K562 (cell line): ENCODE measurements around the gene MINDY4. TPM values are rescaled to one million over a fixed set of nuclear protein-coding genes. Genes with fewer than 3 reads are reported as not detected.

Source experiments
- ATF7 ChIP-seq: fragments of 450-650 bp; IDR thresholded peaks from 2 replicates; pipeline ENCODE4 v1.7.1; 2014; ENCODE audit warnings: mild to moderate bottlenecking, moderate library complexity
- C11orf30 ChIP-seq: fragments of 450-650 bp; IDR thresholded peaks from 2 replicates; pipeline ENCODE4 v1.6.1; 2016; ENCODE audit warnings: low read depth, mild to moderate bottlenecking
- CBX1 ChIP-seq: sonication (generic); IDR thresholded peaks from 2 replicates; pipeline ENCODE4 v1.6.1; 2016; ENCODE audit warnings: antibody characterized with exemption, low read depth, mild to moderate bottlenecking
- EP300 ChIP-seq: IDR thresholded peaks from 2 replicates; pipeline ENCODE4 v1.6.1; 2012; ENCODE audit warnings: low read length, improper control_type of control experiment
- ESRRA ChIP-seq: fragments of 450-650 bp; IDR thresholded peaks from 2 replicates; pipeline ENCODE4 v1.6.1; 2014; ENCODE audit warnings: low read depth, mild to moderate bottlenecking, moderate library complexity, borderline replicate concordance
- ETV6 ChIP-seq, 3 experiments: fragments of 150-350 bp in 1 of 3; sonication (generic) in 1 of 3; formaldehyde crosslinking in 1 of 3; IDR thresholded peaks; 2 replicates each; pipeline versions ENCODE4 v1.6.1 to v1.8.0; 2014 to 2022; ENCODE audit warnings: borderline replicate concordance in 2 of 3, low read depth in 2 of 3, antibody characterized with exemption in 1 of 3, low read length in 1 of 3, mild to moderate bottlenecking in 1 of 3, missing genetic modification reagents in 1 of 3
- FOXJ2 ChIP-seq: fragments of 200-800 bp; sonication (Bioruptor generic); IDR thresholded peaks from 2 replicates; pipeline ENCODE4 v1.6.1; 2016; ENCODE audit warnings: missing genetic modification characterization, missing compliant biosample characterization
- HCFC1 ChIP-seq: IDR thresholded peaks from 2 replicates; pipeline ENCODE4 v1.6.1; 2012; ENCODE audit warnings: low read depth, low read length, improper control_type of control experiment
- JUN ChIP-seq, 2 experiments: sonication (generic) in 1 of 2; formaldehyde crosslinking in 1 of 2; IDR thresholded peaks; 2 replicates each; pipeline versions ENCODE4 v1.6.1 to v1.8.0; 2012 to 2022; ENCODE audit warnings: borderline replicate concordance in 2 of 2, mild to moderate bottlenecking in 2 of 2, improper control_type of control experiment in 1 of 2, low read depth in 1 of 2, low read length in 1 of 2, missing genetic modification reagents in 1 of 2
- JUND ChIP-seq, 2 experiments: IDR thresholded peaks; 2 replicates in 1 of 2; 3 replicates in 1 of 2; pipeline ENCODE4 v1.6.1; 2011; ENCODE audit warnings: borderline replicate concordance in 2 of 2, low read depth in 2 of 2, low read length in 2 of 2, improper control_type of control experiment in 1 of 2, missing biosample characterization in 1 of 2, missing genetic modification characterization in 1 of 2, missing genetic modification reagents in 1 of 2
- KDM2B ChIP-seq: fragments of 250-450 bp; sonication (Bioruptor Pico); IDR thresholded peaks from 2 replicates; pipeline ENCODE4 v1.8.0; 2021; ENCODE audit warnings: mild to moderate bottlenecking, moderate library complexity
- LARP7 ChIP-seq: fragments of 450-650 bp; IDR thresholded peaks from 2 replicates; pipeline ENCODE4 v1.6.1; 2016
- MTA3 ChIP-seq: fragments of 450-650 bp; formaldehyde crosslinking; IDR thresholded peaks from 2 replicates; pipeline ENCODE4 v1.6.1; 2017; ENCODE audit warnings: mild to moderate bottlenecking, borderline replicate concordance
- U2AF2 ChIP-seq: fragments of 200-400 bp; formaldehyde crosslinking; optimal IDR thresholded peaks from 2 replicates; pipeline ENCODE3; 2017; ENCODE audit warnings: low read depth, mild to moderate bottlenecking, low read length
- ZNF239 ChIP-seq: fragments of 250-450 bp; sonication (Bioruptor Pico); IDR thresholded peaks from 2 replicates; pipeline ENCODE4 v1.4.0; 2020; ENCODE audit warnings: mild to moderate bottlenecking
- polyA plus RNA-seq, 8 experiments: library from polyadenylated mRNA; depleted of rRNA in 4 of 8; stranded (reverse) in 5 of 8; unstranded in 3 of 8; fragments of >200 nt; fragmentation: Nextera tagmentation in 2 of 8; fragmentation: Illumina TruSeq in 1 of 8; extraction: Ambion mirVana in 2 of 8; extraction: Trizol in 1 of 8; gene quantifications; 2 replicates each; pipeline versions ENCODE4 v1.2.1 to v1.2.3, GENCODE V29; 2011 to 2014; ENCODE audit warnings: inconsistent platforms in 1 of 8, missing spikeins in 1 of 8
- total RNA-seq, 7 experiments: library from RNA; depleted of rRNA in 6 of 7; stranded (reverse); fragments of >200 nt in 6 of 7; fragmentation: Illumina TruSeq in 2 of 7; extraction: Trizol in 2 of 7; gene quantifications; 2 replicates each; pipeline versions ENCODE4 v1.2.1 to v1.2.3, GENCODE V29; 2011 to 2021; ENCODE audit warnings: low replicate concordance in 1 of 7
- TF ChIP-seq, protein P1 (sequence below): sonication (generic); formaldehyde crosslinking; IDR thresholded peaks from 2 replicates; pipeline ENCODE4 v1.5.0; 2020; ENCODE audit warnings: missing genetic modification reagents
- TF ChIP-seq, protein P2 (sequence below): fragments of 450-650 bp; IDR thresholded peaks from 2 replicates; pipeline ENCODE4 v1.7.0; 2016; ENCODE audit warnings: borderline replicate concordance
- TF ChIP-seq, protein P3 (sequence below): fragments of 450-650 bp; IDR thresholded peaks from 2 replicates; pipeline ENCODE4 v1.6.1; 2017; ENCODE audit warnings: antibody characterized with exemption, mild to moderate bottlenecking

Gene MINDY4
- total and polyA plus RNA-seq, 9 of the 15 experiments (the other 6 are each of a cell fraction or from before 2014, with no cell fraction given): 2.1 to 16.7 (median 11.0) TPM

DNA sequence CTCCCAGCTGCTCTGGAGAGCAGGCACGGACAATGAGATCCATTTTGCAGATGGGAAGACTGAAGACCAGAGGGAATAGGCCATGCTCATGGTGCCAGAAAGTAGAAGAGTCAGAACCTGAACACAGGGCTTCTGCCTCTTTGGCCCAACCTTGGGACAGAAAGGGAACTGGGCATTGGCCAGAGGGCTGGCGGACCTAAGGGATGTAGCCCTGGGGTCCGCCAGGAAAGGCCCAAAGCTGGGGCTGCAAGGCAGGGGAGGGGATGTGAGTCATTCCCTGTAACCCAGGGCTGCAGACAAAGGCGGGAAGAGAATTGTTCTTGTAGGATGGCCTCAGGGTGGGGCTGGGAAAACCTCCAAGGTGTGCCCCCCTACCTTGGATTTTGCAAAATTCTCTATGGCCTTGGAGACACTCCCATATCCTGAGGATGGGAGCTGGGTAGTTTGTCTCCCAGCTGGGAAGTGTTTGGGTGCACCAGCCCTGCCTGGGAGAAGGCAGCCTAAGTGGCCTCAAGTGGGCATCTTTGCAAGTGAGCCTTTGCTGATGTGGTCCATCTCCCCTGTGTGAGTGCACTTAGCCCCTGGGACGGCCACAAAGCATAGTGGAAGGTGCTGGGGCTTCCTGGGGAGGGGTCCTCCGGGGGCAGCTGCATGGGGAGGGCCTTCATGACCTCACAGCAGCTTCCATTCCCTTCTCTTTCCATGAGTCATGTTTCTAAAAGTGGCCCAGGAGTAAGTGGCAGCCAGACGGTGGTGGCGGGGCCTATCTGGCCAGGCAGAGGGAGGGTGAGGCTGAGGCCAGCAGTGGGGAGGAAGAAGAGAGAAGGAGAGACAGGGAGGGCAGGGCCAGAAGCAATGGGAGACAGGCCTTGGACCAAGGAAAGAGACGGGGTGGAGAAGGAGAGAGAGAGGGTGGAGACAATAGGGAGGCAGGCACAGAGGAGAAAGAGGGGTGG is 149.6 kb downstream of the MINDY4 start (continued):
- TF ChIP-seq, protein P1, sequence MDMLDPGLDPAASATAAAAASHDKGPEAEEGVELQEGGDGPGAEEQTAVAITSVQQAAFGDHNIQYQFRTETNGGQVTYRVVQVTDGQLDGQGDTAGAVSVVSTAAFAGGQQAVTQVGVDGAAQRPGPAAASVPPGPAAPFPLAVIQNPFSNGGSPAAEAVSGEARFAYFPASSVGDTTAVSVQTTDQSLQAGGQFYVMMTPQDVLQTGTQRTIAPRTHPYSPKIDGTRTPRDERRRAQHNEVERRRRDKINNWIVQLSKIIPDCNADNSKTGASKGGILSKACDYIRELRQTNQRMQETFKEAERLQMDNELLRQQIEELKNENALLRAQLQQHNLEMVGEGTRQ (CRISPR knock-in tag): no peak
- TF ChIP-seq LARP7 (0 out of 2 replicates have a peak, but pooled peaks have one; percentile 58), EP300 (peak; percentile 20; the same call in 1 of the 2 replicates), JUND (IDR thresholded peaks at IDR 0.05; ENCODE audit: borderline replicate concordance, low read depth, low read length) (peak; percentile 86), JUND (tag; IDR thresholded peaks at IDR 0.05; ENCODE audit: borderline replicate concordance, low read depth, low read length) (peak; percentile 59; the same call in 1 of the 3 replicates), U2AF2 (no peak), HCFC1 (no peak), FOXJ2 (no peak), ESRRA (no peak), MTA3 (0 out of 2 replicates have a peak, but pooled peaks have one; percentile 24), CBX1 (no peak), JUN (IDR thresholded peaks at IDR 0.05; ENCODE audit: borderline replicate concordance, low read depth, low read length) (peak; percentile 91), JUN (CRISPR knock-in tag; IDR thresholded peaks at IDR 0.05; ENCODE audit: borderline replicate concordance) (no peak), ZNF239 (CRISPR knock-in tag) (no peak), C11orf30 (peak; percentile 32; the same call in 1 of the 2 replicates), KDM2B (CRISPR knock-in tag) (no peak), ETV6 (IDR thresholded peaks at IDR 0.05; ENCODE audit: borderline replicate concordance in 1 of 2, low read depth in 2 of 2, low read length in 1 of 2) (no peak), ETV6 (CRISPR knock-in tag; IDR thresholded peaks at IDR 0.05; ENCODE audit: borderline replicate concordance) (no peak), ATF7 (peak; percentile 58; the same call in 1 of the 2 replicates)
- TF ChIP-seq, protein P2, sequence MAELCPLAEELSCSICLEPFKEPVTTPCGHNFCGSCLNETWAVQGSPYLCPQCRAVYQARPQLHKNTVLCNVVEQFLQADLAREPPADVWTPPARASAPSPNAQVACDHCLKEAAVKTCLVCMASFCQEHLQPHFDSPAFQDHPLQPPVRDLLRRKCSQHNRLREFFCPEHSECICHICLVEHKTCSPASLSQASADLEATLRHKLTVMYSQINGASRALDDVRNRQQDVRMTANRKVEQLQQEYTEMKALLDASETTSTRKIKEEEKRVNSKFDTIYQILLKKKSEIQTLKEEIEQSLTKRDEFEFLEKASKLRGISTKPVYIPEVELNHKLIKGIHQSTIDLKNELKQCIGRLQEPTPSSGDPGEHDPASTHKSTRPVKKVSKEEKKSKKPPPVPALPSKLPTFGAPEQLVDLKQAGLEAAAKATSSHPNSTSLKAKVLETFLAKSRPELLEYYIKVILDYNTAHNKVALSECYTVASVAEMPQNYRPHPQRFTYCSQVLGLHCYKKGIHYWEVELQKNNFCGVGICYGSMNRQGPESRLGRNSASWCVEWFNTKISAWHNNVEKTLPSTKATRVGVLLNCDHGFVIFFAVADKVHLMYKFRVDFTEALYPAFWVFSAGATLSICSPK: no peak
- TF ChIP-seq, protein P3, sequence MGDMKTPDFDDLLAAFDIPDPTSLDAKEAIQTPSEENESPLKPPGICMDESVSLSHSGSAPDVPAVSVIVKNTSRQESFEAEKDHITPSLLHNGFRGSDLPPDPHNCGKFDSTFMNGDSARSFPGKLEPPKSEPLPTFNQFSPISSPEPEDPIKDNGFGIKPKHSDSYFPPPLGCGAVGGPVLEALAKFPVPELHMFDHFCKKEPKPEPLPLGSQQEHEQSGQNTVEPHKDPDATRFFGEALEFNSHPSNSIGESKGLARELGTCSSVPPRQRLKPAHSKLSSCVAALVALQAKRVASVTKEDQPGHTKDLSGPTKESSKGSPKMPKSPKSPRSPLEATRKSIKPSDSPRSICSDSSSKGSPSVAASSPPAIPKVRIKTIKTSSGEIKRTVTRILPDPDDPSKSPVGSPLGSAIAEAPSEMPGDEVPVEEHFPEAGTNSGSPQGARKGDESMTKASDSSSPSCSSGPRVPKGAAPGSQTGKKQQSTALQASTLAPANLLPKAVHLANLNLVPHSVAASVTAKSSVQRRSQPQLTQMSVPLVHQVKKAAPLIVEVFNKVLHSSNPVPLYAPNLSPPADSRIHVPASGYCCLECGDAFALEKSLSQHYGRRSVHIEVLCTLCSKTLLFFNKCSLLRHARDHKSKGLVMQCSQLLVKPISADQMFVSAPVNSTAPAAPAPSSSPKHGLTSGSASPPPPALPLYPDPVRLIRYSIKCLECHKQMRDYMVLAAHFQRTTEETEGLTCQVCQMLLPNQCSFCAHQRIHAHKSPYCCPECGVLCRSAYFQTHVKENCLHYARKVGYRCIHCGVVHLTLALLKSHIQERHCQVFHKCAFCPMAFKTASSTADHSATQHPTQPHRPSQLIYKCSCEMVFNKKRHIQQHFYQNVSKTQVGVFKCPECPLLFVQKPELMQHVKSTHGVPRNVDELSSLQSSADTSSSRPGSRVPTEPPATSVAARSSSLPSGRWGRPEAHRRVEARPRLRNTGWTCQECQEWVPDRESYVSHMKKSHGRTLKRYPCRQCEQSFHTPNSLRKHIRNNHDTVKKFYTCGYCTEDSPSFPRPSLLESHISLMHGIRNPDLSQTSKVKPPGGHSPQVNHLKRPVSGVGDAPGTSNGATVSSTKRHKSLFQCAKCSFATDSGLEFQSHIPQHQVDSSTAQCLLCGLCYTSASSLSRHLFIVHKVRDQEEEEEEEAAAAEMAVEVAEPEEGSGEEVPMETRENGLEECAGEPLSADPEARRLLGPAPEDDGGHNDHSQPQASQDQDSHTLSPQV: no peak; the same call in 1 of the 2 replicates
